HG03571 (cell line): ENCODE data around the gene PAX7.

ENCODE experiments used
- ATAC-seq: cut with Tn5 transposase; IDR thresholded peaks from one replicate; pipeline ENCODE4 v1.9.1; 2021; ENCODE audit not compliant: unreplicated experiment

Gene PAX7

DNA sequence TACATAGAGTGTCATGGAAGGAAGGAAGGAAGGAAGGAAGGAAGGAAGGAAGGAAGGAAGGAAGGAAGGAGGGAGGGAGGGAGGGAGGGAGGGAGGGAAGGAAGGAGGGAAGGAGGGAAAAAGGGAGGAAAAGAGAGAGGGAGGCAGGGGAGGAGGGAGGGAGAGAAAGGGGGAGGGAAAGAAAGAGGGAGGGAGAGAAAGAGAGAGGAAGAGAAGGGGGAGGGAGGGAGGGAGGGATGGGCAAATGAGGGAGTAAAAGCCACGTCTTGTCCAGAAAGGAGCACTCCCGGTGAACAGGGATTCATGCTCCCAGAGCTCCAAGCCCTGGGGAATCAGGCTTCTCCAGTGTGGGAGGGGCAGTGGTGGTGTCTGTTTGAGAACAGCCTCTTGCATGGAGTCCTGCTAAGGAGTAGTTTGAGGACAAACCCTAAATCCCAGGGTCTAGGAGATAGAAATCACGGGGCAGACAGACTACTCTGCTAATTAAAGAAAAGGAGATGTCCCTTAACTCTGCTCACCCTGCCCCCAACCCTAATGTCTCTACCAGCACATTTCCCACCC lies 157.3 kb downstream of the PAX7 start:
- ATAC-seq: no peak

GRCh38 chr1:18789246-18789645 lies 158.6 kb downstream of the PAX7 start:
- no peak for ATAC-seq

GRCh38 chr1:18792747-18793146 lies 162.1 kb downstream of the PAX7 start:
- no peak for ATAC-seq

GRCh38 chr1:18793164-18793563 lies 162.5 kb downstream of the PAX7 start:
- ATAC-seq: no peak

DNA sequence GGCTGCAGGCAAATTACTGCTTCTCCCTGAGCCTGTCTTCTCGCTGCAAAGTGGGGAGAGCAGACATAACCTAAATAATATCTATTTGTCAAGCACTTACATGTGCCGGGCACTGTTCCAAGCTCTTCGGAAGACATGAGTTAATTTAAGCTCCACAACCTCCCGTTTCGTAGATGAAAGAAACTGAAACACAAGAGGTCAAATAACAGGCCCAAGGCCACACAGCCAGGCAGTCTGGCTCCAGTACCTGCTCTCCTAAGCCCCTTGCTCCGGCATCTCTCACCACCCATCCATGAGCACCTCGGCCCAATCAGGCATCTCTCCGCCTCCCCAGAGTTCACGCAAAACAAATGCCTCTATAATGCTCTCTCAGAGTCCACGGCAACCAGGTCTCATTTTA lies 163.4 kb downstream of the PAX7 start:
- no peak for ATAC-seq

DNA sequence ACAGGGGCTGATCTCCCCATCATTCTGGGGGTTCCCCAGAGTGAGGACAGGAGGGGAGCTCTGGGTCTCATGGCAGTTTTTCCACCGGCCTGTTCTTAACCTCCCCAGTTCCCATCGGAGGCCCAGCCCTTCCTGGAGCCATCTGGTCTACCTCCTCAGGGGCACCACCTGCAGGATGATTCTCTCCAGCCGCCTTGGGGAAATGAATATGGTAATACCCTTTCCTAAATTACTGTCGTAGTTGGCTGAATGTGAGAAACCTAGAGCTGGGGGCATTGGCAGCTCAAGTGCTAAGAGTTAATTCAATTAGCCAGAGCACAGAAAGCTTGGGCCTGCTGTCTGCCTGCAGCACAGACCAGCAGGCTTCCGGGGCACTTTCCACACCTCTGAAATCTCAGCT lies 163.9 kb downstream of the PAX7 start:
- ATAC-seq: no peak

DNA sequence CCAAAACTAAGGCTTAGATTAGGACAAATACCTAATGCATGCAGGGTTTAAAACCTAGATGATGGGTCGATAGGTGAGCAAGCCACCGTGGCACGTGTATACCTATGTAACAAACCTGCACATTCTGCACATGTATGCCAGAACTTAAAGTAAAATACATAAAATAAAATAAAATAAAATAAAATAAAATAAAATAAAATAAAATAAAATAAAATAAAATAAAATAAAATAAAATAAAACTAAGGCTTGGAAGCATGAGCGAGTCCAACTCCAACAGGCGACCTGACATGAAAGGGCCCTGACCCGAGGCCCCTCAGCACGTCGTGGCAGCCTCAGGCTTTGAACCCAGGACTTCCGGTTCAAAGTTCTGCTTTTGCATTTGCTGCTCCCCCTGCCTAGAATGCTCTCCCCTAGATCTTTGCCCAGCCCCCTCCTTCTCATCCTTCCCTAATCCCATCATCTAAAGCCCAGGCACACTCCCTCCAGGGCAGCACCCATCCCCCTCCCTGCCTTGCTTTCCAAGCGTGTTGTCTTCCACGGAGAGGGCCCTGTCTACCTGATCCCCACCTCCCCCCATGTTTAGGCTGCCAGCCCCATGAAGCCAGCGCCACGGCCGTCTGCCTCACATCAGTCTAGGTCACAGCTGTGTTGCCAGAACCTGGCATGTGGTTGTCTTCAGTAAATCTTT lies 164.5 kb downstream of the PAX7 start:
- ATAC-seq: no peak

GRCh38 chr1:18796950-18797349 lies 166.3 kb downstream of the PAX7 start:
- no peak for ATAC-seq
